ENCODE data around the gene PCNT.

The PCNT gene

GRCh38 chr21:46410516-46410915, 86.6 kb downstream of the PCNT start:
- DNase-seq = no peak

GRCh38 chr21:46411236-46411635, 87.3 kb downstream of the PCNT start:
- DNase-seq = no peak

GRCh38 chr21:46411691-46412090, 87.7 kb downstream of the PCNT start:
- no peak for DNase-seq

DNA sequence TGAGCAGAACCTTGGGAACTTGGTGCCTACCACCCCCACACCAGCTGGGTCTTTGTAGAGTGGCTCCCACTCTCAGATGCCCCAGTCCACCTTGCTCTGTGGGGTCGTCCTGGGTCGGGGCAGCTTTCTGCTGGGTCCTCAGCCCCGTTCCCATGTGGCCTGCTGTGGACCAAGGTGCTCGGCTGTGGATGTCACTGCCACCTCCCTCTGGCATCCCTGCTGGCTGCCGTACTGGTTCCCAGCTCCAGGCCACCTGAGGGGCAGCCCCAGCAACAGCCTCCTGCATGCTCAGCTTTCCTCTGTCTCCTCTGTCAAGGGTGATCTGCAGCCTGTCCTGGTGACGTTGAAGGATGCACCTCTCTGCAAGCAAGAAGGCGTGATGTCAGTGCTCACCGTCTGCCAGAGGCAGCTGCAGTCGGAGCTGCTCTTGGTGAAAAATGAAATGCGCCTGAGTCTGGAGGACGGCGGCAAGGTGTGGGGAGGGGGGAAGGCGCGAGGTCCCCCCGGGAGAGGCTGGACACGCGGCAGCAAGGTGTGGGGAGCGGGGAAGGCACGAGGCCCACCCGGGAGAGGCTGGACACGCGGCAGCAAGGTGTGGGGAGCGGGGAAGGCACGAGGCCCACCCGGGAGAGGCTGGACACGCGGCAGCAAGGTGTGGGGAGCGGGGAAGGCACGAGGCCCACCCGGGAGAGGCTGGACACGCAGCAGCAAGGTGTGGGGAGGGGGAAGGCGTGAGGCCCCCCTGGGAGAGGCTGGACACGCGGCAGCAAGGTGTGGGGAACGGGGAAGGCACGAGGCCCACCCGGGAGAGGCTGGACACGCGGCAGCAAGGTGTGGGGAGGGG, 88.8 kb downstream of the PCNT start:
- no peak for DNase-seq

DNA sequence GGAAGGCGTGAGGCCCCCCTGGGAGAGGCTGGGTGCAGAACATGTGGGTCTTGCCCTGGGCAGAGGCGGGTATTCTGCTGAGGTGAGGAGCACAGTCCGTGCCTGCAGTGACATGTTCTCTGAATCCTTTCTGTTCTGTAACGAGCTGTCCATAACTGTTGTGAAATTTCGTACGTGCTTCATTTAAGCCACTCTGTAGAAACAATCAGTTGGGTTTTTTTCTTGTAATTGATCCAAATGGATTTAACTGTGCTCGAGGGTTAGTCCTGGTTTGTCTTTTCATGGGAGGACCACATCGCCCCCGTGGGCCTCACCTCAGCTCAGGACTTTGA, 89.4 kb downstream of the PCNT start:
- DNase-seq = no peak

GRCh38 chr21:46414965-46415275, 91.0 kb downstream of the PCNT start:
- DNase-seq = no peak

DNA sequence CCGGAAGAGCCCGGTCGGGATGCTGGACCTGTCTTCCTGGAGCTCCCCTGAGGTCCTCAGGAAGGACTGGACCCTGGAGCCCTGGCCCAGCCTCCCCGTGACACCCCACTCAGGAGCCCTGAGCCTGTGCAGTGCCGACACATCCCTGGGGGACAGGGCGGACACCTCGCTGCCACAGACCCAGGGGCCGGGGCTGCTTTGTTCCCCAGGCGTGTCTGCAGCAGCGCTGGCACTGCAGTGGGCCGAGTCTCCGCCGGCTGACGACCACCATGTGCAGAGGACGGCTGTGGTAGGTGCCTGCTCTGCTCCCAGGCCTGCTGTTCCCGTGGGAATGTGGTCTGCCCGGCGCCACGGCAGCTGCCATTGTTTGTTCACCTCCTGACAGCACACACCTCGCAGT, 92.6 kb downstream of the PCNT start:
- no peak for DNase-seq

- no peak for DNase-seq
Measured at GRCh38 chr21:46418265-46418946, 94.5 kb downstream of the PCNT start.

DNA sequence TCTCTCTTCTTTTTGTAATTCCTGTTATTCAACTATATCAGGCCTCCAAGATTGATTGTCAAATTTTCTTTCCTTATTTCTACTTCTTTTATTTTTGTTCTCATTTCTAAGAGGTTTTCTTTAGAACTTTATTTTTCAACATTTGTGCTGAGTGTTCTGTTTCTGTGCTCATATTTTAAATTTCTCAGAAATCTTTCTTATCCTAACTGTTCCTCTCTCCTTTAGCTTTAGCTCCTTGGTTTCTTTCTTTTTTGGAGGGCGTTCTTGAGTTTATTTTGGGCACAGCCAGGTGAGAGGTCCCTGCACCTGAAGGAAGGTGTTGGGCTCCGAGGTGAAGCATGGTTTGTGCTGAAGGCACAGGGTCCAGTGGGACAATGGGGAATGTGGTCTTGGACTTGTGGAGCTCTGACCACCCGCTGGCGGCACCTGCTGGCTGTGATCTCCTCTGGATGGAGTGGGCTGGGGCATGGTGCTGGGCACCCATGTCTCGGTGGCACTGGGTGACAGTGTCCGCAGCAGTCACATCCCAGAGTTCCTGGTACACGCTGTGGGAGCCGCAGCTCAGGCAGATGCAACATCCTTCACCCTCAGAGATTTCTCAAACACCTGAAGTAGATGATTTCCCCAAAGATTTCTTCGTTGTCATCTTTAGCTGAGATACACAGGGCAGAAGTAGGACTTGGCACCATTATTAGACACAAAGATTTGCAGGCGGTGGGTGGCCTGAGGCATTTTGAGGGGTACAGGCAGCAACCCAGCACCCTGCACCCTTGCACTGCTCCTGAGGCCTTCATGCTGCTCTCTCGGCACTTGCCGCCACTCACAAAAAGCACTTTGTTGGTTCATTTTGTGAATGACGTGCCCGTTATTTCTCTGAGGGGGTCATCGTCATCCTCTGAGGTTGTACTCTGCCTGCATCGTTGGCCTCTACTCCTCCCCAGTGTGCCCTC, 96.6 kb downstream of the PCNT start:
- no peak for DNase-seq

GRCh38 chr21:46421191-46421750, 97.3 kb downstream of the PCNT start:
- no peak for DNase-seq

GRCh38 chr21:46421756-46422555, 98.0 kb downstream of the PCNT start:
- DNase-seq = no peak

DNA sequence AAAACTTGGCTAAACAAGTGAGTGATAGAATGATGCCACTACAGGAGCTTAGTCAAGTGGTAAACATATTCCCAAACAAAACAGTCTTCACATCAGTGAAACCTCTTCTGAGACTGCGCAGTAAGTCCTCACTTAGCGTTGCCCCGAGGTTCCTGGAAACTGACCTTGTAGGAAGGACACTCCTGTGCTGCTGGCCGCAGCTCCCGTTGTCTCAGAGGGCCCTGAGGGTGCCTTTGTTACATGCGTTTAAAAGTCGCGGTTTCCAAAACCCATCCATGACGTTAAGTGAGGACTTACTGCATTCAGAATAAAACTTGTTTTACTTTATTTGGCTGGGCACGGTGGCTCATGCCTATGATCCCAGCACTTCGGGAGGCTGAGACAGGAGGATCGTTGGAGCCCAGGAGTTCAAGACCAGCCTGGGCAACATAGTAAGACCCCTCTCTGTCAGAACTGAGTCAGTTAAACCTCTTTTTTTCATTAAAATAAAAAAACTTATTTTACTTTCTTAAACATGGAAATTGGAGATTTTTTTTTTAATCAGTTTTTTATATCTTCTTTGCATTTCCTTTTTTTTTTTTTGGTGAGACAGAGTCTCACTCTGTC, 98.8 kb downstream of the PCNT start:
- no peak for DNase-seq

DNA sequence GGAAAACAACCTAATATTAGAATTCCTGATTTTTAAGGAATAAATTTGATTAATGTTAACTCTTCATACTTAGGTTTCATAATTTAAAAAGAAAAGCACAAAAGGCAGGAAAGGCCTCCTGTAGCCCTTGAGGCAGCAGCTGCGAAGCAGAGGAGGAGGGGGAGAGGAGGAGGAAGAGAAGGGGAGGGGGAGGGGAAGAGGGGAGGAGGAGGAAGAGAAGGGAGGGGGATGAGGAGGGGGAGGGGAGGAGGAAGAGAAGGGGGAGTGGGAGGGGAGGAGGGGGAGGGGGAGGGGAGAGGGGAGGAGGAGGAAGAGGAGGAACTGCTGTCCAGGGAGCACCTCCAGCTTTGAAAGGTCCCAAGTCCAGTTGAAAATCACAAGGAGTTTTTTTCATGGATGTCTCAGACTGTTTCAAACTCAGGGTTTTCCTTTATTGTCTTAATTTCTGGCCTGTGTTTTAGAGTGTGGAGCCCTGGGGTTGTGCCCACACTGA, 99.6 kb downstream of the PCNT start:
- DNase-seq = no peak

GRCh38 chr21:46424039-46424591, 100.2 kb downstream of the PCNT start:
- no peak for DNase-seq

- no peak for DNase-seq
Measured at GRCh38 chr21:46424621-46425020, 100.7 kb downstream of the PCNT start.

GRCh38 chr21:46425041-46425440, 101.1 kb downstream of the PCNT start:
- no peak for DNase-seq

- no peak for DNase-seq
Measured at GRCh38 chr21:46425571-46425970, 101.6 kb downstream of the PCNT start.

DNA sequence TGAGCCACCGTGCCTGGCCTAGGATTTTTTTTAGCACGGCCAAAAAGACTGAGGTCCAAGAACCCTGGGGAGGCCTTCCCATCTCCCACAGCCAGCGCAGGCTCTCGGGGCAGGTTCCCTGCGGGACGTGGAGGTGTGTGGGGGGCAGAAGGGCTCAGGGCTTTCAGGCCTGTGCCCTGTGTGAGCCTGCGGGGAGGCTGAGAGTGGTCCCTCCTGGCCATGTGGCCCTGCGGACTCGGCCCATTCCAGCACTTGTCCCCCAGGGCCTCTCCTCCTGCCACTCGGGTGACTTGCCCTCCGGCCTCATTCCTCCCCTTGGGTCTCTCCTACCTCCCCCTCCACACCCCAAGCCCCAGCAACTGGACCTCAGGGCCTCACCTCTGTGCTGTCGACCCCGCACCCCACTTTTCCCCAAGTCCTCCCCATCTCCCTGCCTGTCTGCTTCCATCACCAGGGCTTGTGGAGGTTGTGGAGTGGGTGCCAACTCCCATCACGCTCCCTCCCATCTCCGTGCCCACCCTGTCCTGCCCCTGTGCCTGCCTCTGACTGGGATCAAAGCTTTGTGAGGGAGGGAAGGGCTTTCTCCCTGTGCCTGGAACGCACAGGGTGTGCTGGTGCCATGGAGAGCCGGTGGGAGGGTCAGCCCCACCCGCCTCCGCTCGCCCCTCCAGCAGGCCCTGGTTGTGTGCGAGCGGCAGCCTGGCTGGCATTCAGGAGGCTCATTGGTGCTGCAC, 102.5 kb downstream of the PCNT start:
- DNase-seq = no peak

- DNase-seq = no peak
Measured at GRCh38 chr21:46427516-46427915, 103.6 kb downstream of the PCNT start.

GRCh38 chr21:46428286-46428685, 104.3 kb downstream of the PCNT start:
- DNase-seq = no peak

All from MV-4-11 (cell line).